Hepatocyte (in vitro differentiated cells): ENCODE measurements around the gene SEMA4C. TPM values are rescaled to one million over a fixed set of nuclear protein-coding genes. Genes with fewer than 3 reads are reported as not detected.

Experiments used
- DNase-seq: peaks from one replicate; pipeline ENCODE4 v3.0.0-alpha.2; 2016; ENCODE audit warnings: low spot score
- H2AFZ ChIP-seq: fragments of 200-600 bp; sonication (generic); 2 replicates; pipeline ENCODE4 v1.6.0; 2016; ENCODE audit warnings: antibody characterized with exemption, mild to moderate bottlenecking
- H3K27ac ChIP-seq: fragments of 200-600 bp; sonication (generic); 2 replicates; pipeline ENCODE4 v1.5.1; 2016; ENCODE audit warnings: mild to moderate bottlenecking
- H3K27me3 ChIP-seq: fragments of 200-600 bp; sonication (generic); 2 replicates; pipeline ENCODE4 v1.6.1; 2016
- H3K36me3 ChIP-seq: fragments of 200-600 bp; sonication (generic); replicated peaks from 2 replicates; pipeline ENCODE4 v1.5.1; 2016; ENCODE audit warnings: low read depth; ENCODE audit not compliant: insufficient read depth
- H3K4me1 ChIP-seq: fragments of 200-600 bp; sonication (generic); 2 replicates; pipeline ENCODE4 v1.5.1; 2016; ENCODE audit warnings: mild to moderate bottlenecking, moderate library complexity; ENCODE audit not compliant: insufficient read depth
- H3K4me2 ChIP-seq: fragments of 200-600 bp; sonication (generic); 2 replicates; pipeline ENCODE4 v1.6.0; 2016
- H3K4me3 ChIP-seq: fragments of 200-600 bp; sonication (generic); 2 replicates; pipeline ENCODE4 v1.5.1; 2016; ENCODE audit warnings: mild to moderate bottlenecking
- H3K79me2 ChIP-seq: fragments of 200-600 bp; sonication (generic); 2 replicates; pipeline ENCODE4 v1.6.0; 2017; ENCODE audit warnings: mild to moderate bottlenecking
- H3K9me2 ChIP-seq: fragments of 200-600 bp; sonication (generic); replicated peaks from 2 replicates; pipeline ENCODE4 v1.6.0; 2017; ENCODE audit warnings: mild to moderate bottlenecking; ENCODE audit not compliant: insufficient read depth
- H3K9me3 ChIP-seq: fragments of 200-600 bp; sonication (generic); 2 replicates; pipeline ENCODE4 v1.5.1; 2016; ENCODE audit warnings: low read depth, mild to moderate bottlenecking
- H4K20me1 ChIP-seq: fragments of 200-600 bp; sonication (generic); 2 replicates; pipeline ENCODE4 v1.6.0; 2016; ENCODE audit warnings: mild to moderate bottlenecking; ENCODE audit not compliant: insufficient read depth, poor library complexity, severe bottlenecking
- EZH2 ChIP-seq: fragments of 200-600 bp; sonication (generic); IDR thresholded peaks from 2 replicates; pipeline ENCODE4 v1.6.1; 2016; ENCODE audit warnings: antibody characterized with exemption, mild to moderate bottlenecking, borderline replicate concordance
- EZH2phosphoT487 ChIP-seq: fragments of 200-600 bp; sonication (generic); IDR thresholded peaks from one replicate; pipeline ENCODE4 v1.6.1; 2018; ENCODE audit warnings: antibody characterized with exemption, mild to moderate bottlenecking, low read depth, moderate library complexity; ENCODE audit not compliant: unreplicated experiment, severe bottlenecking
- WGBS: methylation state at CpG from one replicate; pipeline ENCODE4 v1.1.6; 2016; ENCODE audit warnings: low lambda C conversion rate; ENCODE audit errors: missing lambda C conversion rate; 5-methylcytosine and 5-hydroxymethylcytosine counted together
- polyA plus RNA-seq: library from polyadenylated mRNA; unstranded; fragments of >200 nt; fragmentation: Nextera tagmentation; extraction: Ambion mirVana; gene quantifications from 2 replicates; pipeline ENCODE4 v1.2.1, GENCODE V29; 2016
- total RNA-seq: library from RNA; depleted of rRNA; stranded (reverse); fragments of >200 nt; gene quantifications from 2 replicates; pipeline ENCODE4 v1.2.3, GENCODE V29; 2014
- TF ChIP-seq, protein P1 (sequence below): fragments of 200-600 bp; sonication (generic); IDR thresholded peaks from 2 replicates; pipeline ENCODE4 v1.5.1; 2016; ENCODE audit warnings: antibody characterized with exemption, mild to moderate bottlenecking; ENCODE audit not compliant: poor library complexity

Gene SEMA4C
- total and polyA plus RNA-seq, 2 experiments from 2014 or later: 28.6 to 37.5 TPM

DNA sequence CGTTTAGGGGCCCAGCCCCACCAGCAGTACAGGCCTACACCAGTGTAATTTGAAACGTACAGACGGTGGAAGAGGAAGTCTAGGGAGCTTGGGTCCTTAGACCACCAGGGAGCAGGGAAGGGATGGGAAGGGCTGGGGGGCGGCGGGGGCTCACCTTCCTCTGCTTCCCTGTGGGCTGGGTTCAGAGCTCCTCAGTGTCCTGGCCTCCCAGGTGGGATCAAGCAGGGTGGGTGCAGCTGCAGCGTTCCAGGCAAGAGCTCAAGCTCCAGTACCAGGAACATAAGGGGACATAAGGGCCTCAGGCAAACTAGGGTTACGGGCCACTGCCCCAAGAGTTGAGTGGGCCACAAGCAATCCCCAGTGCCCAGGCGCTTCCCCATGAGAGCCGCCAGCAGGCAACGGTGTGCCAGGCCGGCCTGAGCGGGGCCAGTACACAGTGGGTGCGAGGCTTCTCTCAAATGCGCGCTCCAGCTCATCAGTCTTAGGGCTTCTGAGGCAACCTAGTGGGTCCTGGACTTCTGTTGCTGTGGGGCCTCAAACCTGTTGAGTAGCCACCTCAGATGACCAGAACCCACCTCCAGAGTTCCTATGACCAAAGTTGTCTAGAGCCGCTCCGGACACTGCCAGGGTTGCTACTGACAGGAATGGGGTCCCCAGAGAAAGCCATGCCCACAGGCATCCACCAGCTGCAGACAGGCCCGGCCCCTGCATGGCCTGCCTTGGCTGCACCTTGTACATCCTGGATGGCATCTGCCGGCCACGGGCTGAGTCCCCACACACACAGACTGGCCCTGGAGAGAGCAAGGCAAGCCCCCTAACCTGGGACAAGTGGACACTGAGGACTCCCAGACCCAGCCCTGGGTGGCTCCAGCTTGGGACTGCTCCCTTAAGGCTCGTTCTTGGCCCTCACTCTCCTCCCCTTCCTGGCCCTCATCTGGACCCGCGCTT is 31.3 kb downstream of the SEMA4C start:
- WGBS: 95% methylated on average over 23 of the region's 23 CpGs
- Histone ChIP-seq H3K4me1 (no peaks in the 10 kb centered on the region), H3K27ac (no peak overlapping the region), H3K4me2 (no peak overlapping the region), H3K36me3 (no peaks in the 10 kb centered on the region), H3K27me3 (no peaks in the 10 kb centered on the region), H3K4me3 (no peak overlapping the region), H3K9me2 (no peaks in the 10 kb centered on the region), H2AFZ (no peak overlapping the region), H3K79me2 (no peaks in the 10 kb centered on the region), H4K20me1 (no peaks in the 10 kb centered on the region), H3K9me3 (no peaks in the 10 kb centered on the region)
- TF ChIP-seq, protein P1, sequence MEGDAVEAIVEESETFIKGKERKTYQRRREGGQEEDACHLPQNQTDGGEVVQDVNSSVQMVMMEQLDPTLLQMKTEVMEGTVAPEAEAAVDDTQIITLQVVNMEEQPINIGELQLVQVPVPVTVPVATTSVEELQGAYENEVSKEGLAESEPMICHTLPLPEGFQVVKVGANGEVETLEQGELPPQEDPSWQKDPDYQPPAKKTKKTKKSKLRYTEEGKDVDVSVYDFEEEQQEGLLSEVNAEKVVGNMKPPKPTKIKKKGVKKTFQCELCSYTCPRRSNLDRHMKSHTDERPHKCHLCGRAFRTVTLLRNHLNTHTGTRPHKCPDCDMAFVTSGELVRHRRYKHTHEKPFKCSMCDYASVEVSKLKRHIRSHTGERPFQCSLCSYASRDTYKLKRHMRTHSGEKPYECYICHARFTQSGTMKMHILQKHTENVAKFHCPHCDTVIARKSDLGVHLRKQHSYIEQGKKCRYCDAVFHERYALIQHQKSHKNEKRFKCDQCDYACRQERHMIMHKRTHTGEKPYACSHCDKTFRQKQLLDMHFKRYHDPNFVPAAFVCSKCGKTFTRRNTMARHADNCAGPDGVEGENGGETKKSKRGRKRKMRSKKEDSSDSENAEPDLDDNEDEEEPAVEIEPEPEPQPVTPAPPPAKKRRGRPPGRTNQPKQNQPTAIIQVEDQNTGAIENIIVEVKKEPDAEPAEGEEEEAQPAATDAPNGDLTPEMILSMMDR: no peak
- TF ChIP-seq EZH2 (no peak), EZH2phosphoT487 (no peak)
- no peak for DNase-seq

DNA sequence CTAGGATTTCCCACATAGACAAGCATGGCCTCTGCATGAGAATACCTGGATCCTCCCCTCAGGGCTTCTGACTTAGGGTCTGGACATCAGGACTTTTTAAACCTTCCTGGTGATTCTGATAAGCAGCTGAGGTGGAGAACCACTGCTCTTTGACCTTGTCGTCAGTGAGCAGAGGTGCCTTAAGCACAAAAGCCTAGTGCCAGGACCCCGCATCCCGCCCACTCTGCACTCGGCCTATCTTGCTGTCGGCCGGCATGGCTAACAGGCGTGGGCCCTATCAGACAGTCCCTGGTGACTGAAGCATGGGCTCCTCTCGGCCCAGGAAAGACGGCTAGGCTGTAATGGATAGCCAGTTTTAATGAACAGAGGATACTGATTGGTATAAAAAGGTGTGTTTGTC is 32.3 kb downstream of the SEMA4C start:
- no peak for DNase-seq
- H2AFZ ChIP-seq: no peak overlapping the region
- no peak overlapping the region for H3K4me3 ChIP-seq
- WGBS: 73% methylated on average over 9 of the region's 9 CpGs
- no peaks in the 10 kb centered on the region for H3K27me3 ChIP-seq
- no peaks in the 10 kb centered on the region for H3K9me3 ChIP-seq
- TF ChIP-seq EZH2: no peak
- TF ChIP-seq, protein P1: no peak
- no peak for TF ChIP-seq EZH2phosphoT487
- H3K27ac ChIP-seq: no peak overlapping the region
- no peaks in the 10 kb centered on the region for H3K79me2 ChIP-seq
- H3K36me3 ChIP-seq: no peaks in the 10 kb centered on the region
- no peaks in the 10 kb centered on the region for H3K9me2 ChIP-seq
- peaks cover 8% of the 10 kb centered on the region for H3K4me1 ChIP-seq
- no peaks in the 10 kb centered on the region for H4K20me1 ChIP-seq
- H3K4me2 ChIP-seq: no peak overlapping the region

DNA sequence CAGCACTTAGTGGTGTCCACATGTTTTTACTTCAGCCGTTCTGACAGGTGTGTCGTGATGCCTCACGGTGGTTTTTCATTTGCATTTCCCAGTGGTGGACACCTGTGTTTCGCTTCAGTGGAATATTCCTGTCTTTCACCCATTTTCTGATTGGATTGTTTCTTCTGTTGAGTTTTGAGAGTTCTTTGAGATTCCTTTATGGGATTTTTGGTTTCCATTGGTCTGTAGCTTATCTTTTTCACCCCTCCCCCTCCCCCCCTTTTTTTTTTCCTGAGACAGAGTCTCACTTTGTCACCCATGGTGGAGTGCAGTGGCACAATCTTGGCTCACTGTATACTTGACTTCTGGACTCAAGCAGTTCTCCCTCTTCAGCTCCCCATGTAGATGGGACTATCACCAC is 34.0 kb downstream of the SEMA4C start:
- H3K27me3 ChIP-seq: no peaks in the 10 kb centered on the region
- no peak overlapping the region for H2AFZ ChIP-seq
- H3K9me2 ChIP-seq: no peaks in the 10 kb centered on the region
- no peaks in the 10 kb centered on the region for H4K20me1 ChIP-seq
- H3K79me2 ChIP-seq: no peaks in the 10 kb centered on the region
- no peak overlapping the region for H3K27ac ChIP-seq
- H3K4me1 ChIP-seq: peaks cover 11% of the 10 kb centered on the region
- H3K36me3 ChIP-seq: no peaks in the 10 kb centered on the region
- TF ChIP-seq, protein P1: no peak
- TF ChIP-seq EZH2phosphoT487 (no peak), EZH2 (no peak)
- no peaks in the 10 kb centered on the region for H3K9me3 ChIP-seq
- 91% methylated on average over 4 of the region's 4 CpGs for WGBS
- H3K4me2 ChIP-seq: no peak overlapping the region
- H3K4me3 ChIP-seq: no peak overlapping the region
- no peak for DNase-seq
